Nephron (organoid): Measurements from ENCODE around the gene UVRAG.
A peak's percentile ranks its signal among the peaks of the same experiment; 100 is the strongest.

Experiments
- H3K27ac Mint-ChIP-seq, 3 experiments: 2 replicates each; pipeline ENCODE4 v1.8.0; 2020; ENCODE audit warnings: mixed read lengths in 3 of 3, mild to moderate bottlenecking in 2 of 3, moderate library complexity in 1 of 3
- H3K27me3 Mint-ChIP-seq: 2 replicates; pipeline ENCODE4 v1.8.0; 2021; ENCODE audit warnings: low read depth, mild to moderate bottlenecking, moderate library complexity, mixed read lengths
- H3K36me3 Mint-ChIP-seq: 2 replicates; pipeline ENCODE4 v1.8.0; 2020; ENCODE audit warnings: low read depth, mixed read lengths
- H3K4me1 Mint-ChIP-seq: 2 replicates; pipeline ENCODE4 v1.8.0; 2020; ENCODE audit warnings: mixed read lengths
- H3K4me3 Mint-ChIP-seq, 3 experiments: 2 replicates each; pipeline ENCODE4 v1.8.0; 2020; ENCODE audit warnings: mild to moderate bottlenecking in 3 of 3, mixed read lengths in 3 of 3, moderate library complexity in 2 of 3
- H3K9me3 Mint-ChIP-seq: 2 replicates; pipeline ENCODE4 v1.8.0; 2020; ENCODE audit warnings: mixed read lengths
- CTCF ChIP-seq, 3 experiments: fragments of 200-600 bp; sonication (generic); IDR thresholded peaks; one replicate each; pipeline ENCODE4 v1.5.0; 2021; ENCODE audit warnings: antibody characterized with exemption in 3 of 3; ENCODE audit not compliant: unreplicated experiment in 3 of 3

UVRAG gene

GRCh38 chr11:75809991-75810390, 5.0 kb upstream of the UVRAG start:
- no peaks in the 10 kb centered on the region for H3K4me1 Mint-ChIP-seq
- H3K36me3 Mint-ChIP-seq, result no peaks in the 10 kb centered on the region
- H3K9me3 Mint-ChIP-seq, result no peaks in the 10 kb centered on the region
- no peaks in the 10 kb centered on the region for H3K27me3 Mint-ChIP-seq
- no peak overlapping the region for H3K27ac Mint-ChIP-seq
- no peak for TF ChIP-seq CTCF (IDR thresholded peaks at IDR 0.05; ENCODE audit: unreplicated experiment in 3 of 3)
- no peak overlapping the region for H3K4me3 Mint-ChIP-seq

DNA sequence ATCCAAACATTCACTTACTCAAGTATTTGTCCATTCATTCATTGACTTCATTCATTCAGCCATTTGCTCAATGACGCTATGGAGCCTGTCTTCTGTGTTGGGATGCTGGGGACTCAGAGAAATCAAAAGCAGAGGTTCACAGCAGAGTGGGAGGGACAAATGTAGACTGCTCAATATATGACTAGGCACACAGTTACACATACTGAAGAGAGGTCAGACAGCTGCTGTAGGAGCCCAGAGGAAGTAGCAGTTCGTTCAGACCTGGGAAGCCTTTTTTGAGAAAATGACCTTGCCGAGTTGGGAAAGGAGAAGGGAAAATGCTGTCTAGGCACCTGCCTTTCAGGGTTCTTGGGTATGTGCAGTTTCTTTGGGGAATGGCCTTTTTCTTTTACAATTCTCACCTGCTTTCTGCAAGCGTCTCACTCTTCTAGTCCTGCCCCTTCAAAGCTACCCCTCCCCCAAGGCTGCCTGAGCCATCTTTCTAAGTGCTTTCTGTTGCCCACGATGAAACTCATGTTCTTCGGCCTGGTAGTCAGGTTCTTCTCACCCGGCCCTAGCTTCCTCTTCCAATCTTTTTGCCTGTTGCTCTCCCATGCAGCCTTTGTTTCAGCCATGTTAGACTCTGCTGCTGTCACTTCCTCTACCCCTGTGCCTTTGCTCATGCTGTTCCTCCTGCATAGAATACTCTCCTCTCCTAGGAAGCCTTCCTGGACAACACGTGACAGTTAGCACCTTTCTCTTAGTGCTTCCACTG, 4.2 kb upstream of the UVRAG start:
- H3K27ac Mint-ChIP-seq, result no peak overlapping the region
- no peaks in the 10 kb centered on the region for H3K27me3 Mint-ChIP-seq
- H3K4me1 Mint-ChIP-seq, result no peaks in the 10 kb centered on the region
- no peak overlapping the region for H3K4me3 Mint-ChIP-seq
- H3K9me3 Mint-ChIP-seq, result no peaks in the 10 kb centered on the region
- H3K36me3 Mint-ChIP-seq, result no peaks in the 10 kb centered on the region
- no peak for TF ChIP-seq CTCF (IDR thresholded peaks at IDR 0.05; ENCODE audit: unreplicated experiment in 3 of 3)

DNA sequence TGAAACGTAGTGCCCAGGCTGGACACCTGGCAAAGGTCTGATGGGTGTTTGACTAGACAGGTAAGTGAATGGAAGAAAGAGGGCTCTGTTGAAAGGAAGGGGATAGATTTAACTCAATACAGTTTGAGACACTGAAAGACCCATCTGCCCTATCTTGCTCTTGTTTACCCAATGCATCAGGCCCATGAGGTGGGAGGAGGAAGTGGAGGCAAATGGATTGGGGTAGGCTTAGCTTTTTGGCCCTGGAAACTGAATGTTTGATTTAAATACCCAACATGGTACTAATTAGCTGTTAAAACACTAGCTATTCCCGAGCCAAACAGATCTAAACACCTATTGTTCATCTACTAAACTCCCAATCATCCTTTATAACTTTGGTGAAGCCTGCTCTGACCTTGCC, 3.5 kb upstream of the UVRAG start:
- Mint-ChIP-seq H3K36me3 (no peaks in the 10 kb centered on the region), H3K9me3 (no peaks in the 10 kb centered on the region), H3K4me1 (no peaks in the 10 kb centered on the region), H3K4me3 (no peak overlapping the region), H3K27ac (no peak overlapping the region), H3K27me3 (no peaks in the 10 kb centered on the region)
- TF ChIP-seq CTCF (IDR thresholded peaks at IDR 0.05; ENCODE audit: unreplicated experiment in 3 of 3), result no peak

GRCh38 chr11:75812542-75813040, 2.4 kb upstream of the UVRAG start:
- H3K27me3 Mint-ChIP-seq, result no peaks in the 10 kb centered on the region
- H3K4me3 Mint-ChIP-seq, result peak overlapping the region in 1 of 3 experiments; percentile 8
- no peak for TF ChIP-seq CTCF (IDR thresholded peaks at IDR 0.05; ENCODE audit: unreplicated experiment in 3 of 3)
- H3K4me1 Mint-ChIP-seq, result no peaks in the 10 kb centered on the region
- H3K9me3 Mint-ChIP-seq, result no peaks in the 10 kb centered on the region
- peak overlapping the region in 1 of 3 experiments; percentile 64 for H3K27ac Mint-ChIP-seq
- H3K36me3 Mint-ChIP-seq, result no peaks in the 10 kb centered on the region

DNA sequence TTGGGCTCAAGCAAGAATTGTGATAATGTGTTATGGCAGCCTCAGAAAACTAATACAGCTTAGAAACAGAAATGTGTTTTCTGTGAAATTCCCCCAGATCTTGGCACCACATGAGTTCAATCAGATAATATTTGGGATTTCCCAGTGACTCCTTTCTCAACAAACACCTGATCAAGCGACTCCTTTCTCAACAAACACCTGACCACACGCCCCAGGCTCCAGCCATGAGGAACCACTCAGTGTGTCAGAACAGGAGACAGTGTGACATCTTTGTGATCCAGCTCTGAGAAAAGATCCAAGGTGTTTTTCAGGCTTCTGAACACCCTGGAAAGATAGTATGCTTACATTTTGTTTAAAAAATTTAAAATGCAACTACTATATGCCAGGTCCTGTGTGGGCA, 1.9 kb upstream of the UVRAG start:
- no peaks in the 10 kb centered on the region for H3K36me3 Mint-ChIP-seq
- no peaks in the 10 kb centered on the region for H3K27me3 Mint-ChIP-seq
- H3K9me3 Mint-ChIP-seq, result no peaks in the 10 kb centered on the region
- TF ChIP-seq CTCF (IDR thresholded peaks at IDR 0.05; ENCODE audit: unreplicated experiment in 3 of 3), result no peak
- H3K4me3 Mint-ChIP-seq, result peak overlapping the region; percentile 89 to 91 (median 90)
- H3K27ac Mint-ChIP-seq, result peak overlapping the region in 2 of 3 experiments; percentile 47 to 94
- no peaks in the 10 kb centered on the region for H3K4me1 Mint-ChIP-seq

- Mint-ChIP-seq H3K4me3 (peak overlapping the region; percentile 89 to 91 (median 90)), H3K27me3 (no peaks in the 10 kb centered on the region), H3K4me1 (no peaks in the 10 kb centered on the region), H3K36me3 (no peaks in the 10 kb centered on the region), H3K9me3 (no peaks in the 10 kb centered on the region), H3K27ac (peak overlapping the region; percentile 47 to 94 (median 76))
- TF ChIP-seq CTCF (IDR thresholded peaks at IDR 0.05; ENCODE audit: unreplicated experiment in 3 of 3), result no peak
These were observed 1.4 kb upstream of the UVRAG start for GRCh38 chr11:75813622-75814039.
